K562 (cell line): Measurements from ENCODE around the gene SMAD5. TPM values are rescaled to one million over a fixed set of nuclear protein-coding genes. Genes with fewer than 3 reads are reported as not detected.

ENCODE experiments used
- ATAC-seq: fragments of 200-7000 bp; cut with Tn5 transposase; 3 replicates; pipeline ENCODE4 v1.9.1; 2020; ENCODE audit warnings: moderate library complexity
- BruUV-seq: library from RNA; stranded (reverse); fragments of 400-500 nt; replicated peaks from 2 replicates; lab custom pipeline; 2021; lab: Mats Ljungman, UMichigan
- CTCF ChIA-PET: fragments of 300-600 bp; formaldehyde crosslinking; extraction: SDS; loops from one replicate; lab custom pipeline; 2021; ENCODE audit warnings: low intra/inter-chr PET ratio; lab: Yijun Ruan, JAX
- POLR2A ChIA-PET: fragments of 300-600, 350-650 bp; sonication (Branson Sonifier 250); formaldehyde crosslinking; extraction: SDS; loops from one replicate; lab custom pipeline; 2021; ENCODE audit warnings: antibody characterized with exemption, inconsistent platforms; lab: Yijun Ruan, JAX
- DNase-seq, 4 experiments: peaks; one replicate each; pipeline versions ENCODE4 v3.0.0 to v3.0.0-alpha.2; 2011 to 2018; ENCODE audit warnings: low spot score in 3 of 4, mixed read lengths in 3 of 4; ENCODE audit errors: extremely low read depth in 1 of 4
- FAIRE-seq: peaks from 2 replicates; lab custom pipeline; 2011; peaks lifted over from hg19 to GRCh38; lab: Jason Lieb, UNC
- H2AFZ ChIP-seq: 2 replicates; pipeline ENCODE4 v1.6.0; 2011; ENCODE audit warnings: low read depth, low read length, control low read depth, inconsistent platforms
- H3K27ac ChIP-seq: fragments of 200-600 bp; 3 replicates; pipeline ENCODE4 v1.8.0; 2011; ENCODE audit warnings: low read depth, mild to moderate bottlenecking, control low read depth, inconsistent platforms, low read length, moderate library complexity, mixed read lengths; ENCODE audit errors: extremely low read depth
- H3K27me3 ChIP-seq, 2 experiments: fragments of 300-600 bp in 1 of 2; 2 replicates in 1 of 2; 3 replicates in 1 of 2; pipeline versions ENCODE4 v1.6.0 to v1.8.0; 2011; ENCODE audit warnings: inconsistent platforms in 2 of 2, low read length in 2 of 2, mild to moderate bottlenecking in 1 of 2, mixed read lengths in 1 of 2, moderate library complexity in 1 of 2; ENCODE audit not compliant: control insufficient read depth in 2 of 2, insufficient read depth in 2 of 2
- H3K36me3 ChIP-seq: fragments of 300-600 bp; 3 replicates; pipeline ENCODE4 v1.8.0; 2011; ENCODE audit warnings: mild to moderate bottlenecking, low read length, inconsistent platforms; ENCODE audit not compliant: control insufficient read depth, insufficient read depth
- H3K4me1 ChIP-seq, 2 experiments: fragments of 200-600 bp in 1 of 2; replicated peaks in 1 of 2; 2 replicates in 1 of 2; 3 replicates in 1 of 2; pipeline versions ENCODE4 v1.5.1 to v1.8.0; 2011; ENCODE audit warnings: inconsistent platforms in 2 of 2, low read length in 2 of 2, mild to moderate bottlenecking in 1 of 2, mixed read lengths in 1 of 2, moderate library complexity in 1 of 2; ENCODE audit not compliant: control insufficient read depth in 2 of 2, insufficient read depth in 2 of 2
- H3K4me2 ChIP-seq: 2 replicates; pipeline ENCODE4 v1.6.1; 2011; ENCODE audit warnings: low read length, control low read depth, inconsistent platforms, mixed read lengths; ENCODE audit not compliant: insufficient read depth
- H3K4me3 ChIP-seq: fragments of 200-600 bp; sonication (generic), shearing (Covaris generic); 2 replicates; pipeline ENCODE4 v1.5.1; 2016; ENCODE audit warnings: control low read depth, inconsistent platforms
- H3K79me2 ChIP-seq: fragments of 200-600 bp; 3 replicates; pipeline ENCODE4 v1.8.0; 2011; ENCODE audit warnings: low read length, inconsistent platforms; ENCODE audit not compliant: control insufficient read depth, insufficient read depth
- H3K9ac ChIP-seq, 2 experiments: 2 replicates each; pipeline versions ENCODE4 v1.6.0 to v1.6.1; 2011; ENCODE audit warnings: low read depth in 2 of 2, low read length in 2 of 2, control low read depth in 1 of 2, inconsistent platforms in 1 of 2, mild to moderate bottlenecking in 1 of 2, mixed read lengths in 1 of 2; ENCODE audit not compliant: insufficient read depth in 1 of 2
- H3K9me1 ChIP-seq: one replicate; pipeline ENCODE4 v1.6.0; 2011; ENCODE audit warnings: inconsistent platforms, mild to moderate bottlenecking, low read length, moderate library complexity; ENCODE audit not compliant: control insufficient read depth, insufficient read depth
- H3K9me3 ChIP-seq: replicated peaks from 2 replicates; pipeline ENCODE4 v1.5.1; 2011; ENCODE audit warnings: low read depth, low read length, inconsistent platforms; ENCODE audit not compliant: control insufficient read depth, insufficient read depth
- H4K20me1 ChIP-seq: replicated peaks from 2 replicates; pipeline ENCODE4 v1.6.1; 2011; ENCODE audit warnings: low read length, inconsistent platforms, mixed read lengths; ENCODE audit not compliant: control insufficient read depth, insufficient read depth
- BRD4 ChIP-seq: fragments of 200-600 bp; sonication (generic); IDR thresholded peaks from 2 replicates; pipeline ENCODE4 v1.6.1; 2017; ENCODE audit warnings: inconsistent platforms
- CBFB ChIP-seq: sonication (generic); formaldehyde crosslinking; IDR thresholded peaks from 2 replicates; pipeline ENCODE4 v1.4.0; 2020; ENCODE audit warnings: mild to moderate bottlenecking, missing genetic modification reagents
- JUND ChIP-seq, 2 experiments: IDR thresholded peaks; 2 replicates in 1 of 2; 3 replicates in 1 of 2; pipeline ENCODE4 v1.6.1; 2011; ENCODE audit warnings: borderline replicate concordance in 2 of 2, low read depth in 2 of 2, low read length in 2 of 2, improper control_type of control experiment in 1 of 2, missing biosample characterization in 1 of 2, missing genetic modification characterization in 1 of 2, missing genetic modification reagents in 1 of 2
- KLF10 ChIP-seq: fragments of 250-450 bp; sonication (Bioruptor Pico); IDR thresholded peaks from 2 replicates; pipeline ENCODE4 v1.6.1; 2021; ENCODE audit warnings: matching md5 sums
- MEF2A ChIP-seq: IDR thresholded peaks from 2 replicates; pipeline ENCODE4 v1.6.1; 2011; ENCODE audit warnings: low read depth, mild to moderate bottlenecking, low read length, moderate library complexity; ENCODE audit not compliant: control insufficient read depth
- MLX ChIP-seq, 2 experiments: fragments of 450-650 bp in 1 of 2; sonication (generic) in 1 of 2; formaldehyde crosslinking; conservative IDR thresholded peaks; 2 replicates each; pipeline versions ENCODE4 v1.4.0 to v1.8.1; 2020 to 2022; ENCODE audit warnings: mild to moderate bottlenecking in 1 of 2, missing genetic modification reagents in 1 of 2
- NFE2L1 ChIP-seq: fragments of 450-650 bp; IDR thresholded peaks from 2 replicates; pipeline ENCODE4 v1.6.1; 2016; ENCODE audit warnings: missing genetic modification characterization, low read depth, mild to moderate bottlenecking, missing compliant biosample characterization, moderate library complexity, borderline replicate concordance
- PHTF2 ChIP-seq: fragments of 250-450 bp; sonication (Bioruptor Pico); IDR thresholded peaks from 2 replicates; pipeline ENCODE4 v1.5.0; 2021; ENCODE audit warnings: mild to moderate bottlenecking
- PREB ChIP-seq: sonication (generic); formaldehyde crosslinking; IDR thresholded peaks from 2 replicates; pipeline ENCODE4 v1.8.1; 2023; ENCODE audit warnings: mild to moderate bottlenecking, missing genetic modification reagents
- PTTG1 ChIP-seq: fragments of 450-650 bp; IDR thresholded peaks from 2 replicates; pipeline ENCODE4 v1.6.1; 2016; ENCODE audit warnings: low read depth, mild to moderate bottlenecking, missing genetic modification characterization, missing compliant biosample characterization
- RCOR1 ChIP-seq, 2 experiments: IDR thresholded peaks; 2 replicates each; pipeline ENCODE4 v1.6.1; 2012; ENCODE audit warnings: low read depth in 2 of 2, low read length in 2 of 2, borderline replicate concordance in 1 of 2, improper control_type of control experiment in 1 of 2
- ZC3H4 ChIP-seq: sonication (generic); formaldehyde crosslinking; IDR thresholded peaks from 2 replicates; pipeline ENCODE4 v1.9.0; 2021; ENCODE audit warnings: missing genetic modification reagents, borderline replicate concordance
- ZNF449 ChIP-seq: fragments of 250-450 bp; sonication (Bioruptor Pico); IDR thresholded peaks from 2 replicates; pipeline ENCODE4 v1.8.0; 2022; ENCODE audit warnings: moderate library complexity, mild to moderate bottlenecking, inconsistent platforms
- WGBS: fragments of 100-300 bp; shearing (Covaris generic); methylation state at CpG from one replicate; pipeline ENCODE4 v1.1.6; 2016; ENCODE audit warnings: low coverage, mixed read lengths; ENCODE audit not compliant: insufficient coverage; ENCODE audit errors: missing lambda C conversion rate; 5-methylcytosine and 5-hydroxymethylcytosine counted together
- in situ Hi-C: fragments of 300-500 bp; cut with MboI; formaldehyde crosslinking; loops from 4 replicates; pipeline ENCODE4 v1.15.0; 2018; ENCODE audit warnings: inconsistent platforms, mixed read lengths
- intact Hi-C: fragments of 100-400 bp; cut with micrococcal nuclease; formaldehyde crosslinking; loops from 2 replicates; pipeline ENCODE4 v1.14.2; 2022
- polyA plus RNA-seq, 8 experiments: library from polyadenylated mRNA; depleted of rRNA in 4 of 8; stranded (reverse) in 5 of 8; unstranded in 3 of 8; fragments of >200 nt; fragmentation: Nextera tagmentation in 2 of 8; fragmentation: Illumina TruSeq in 1 of 8; extraction: Ambion mirVana in 2 of 8; extraction: Trizol in 1 of 8; gene quantifications; 2 replicates each; pipeline versions ENCODE4 v1.2.1 to v1.2.3, GENCODE V29; 2011 to 2014; ENCODE audit warnings: inconsistent platforms in 1 of 8, missing spikeins in 1 of 8
- total RNA-seq, 7 experiments: library from RNA; depleted of rRNA in 6 of 7; stranded (reverse); fragments of >200 nt in 6 of 7; fragmentation: Illumina TruSeq in 2 of 7; extraction: Trizol in 2 of 7; gene quantifications; 2 replicates each; pipeline versions ENCODE4 v1.2.1 to v1.2.3, GENCODE V29; 2011 to 2021; ENCODE audit warnings: low replicate concordance in 1 of 7

Gene SMAD5
- total and polyA plus RNA-seq, 9 of the 15 experiments (the other 6 are each of a cell fraction or from before 2014, with no cell fraction given): 12.4 to 53.9 (median 20.3) TPM

GRCh38 chr5:136108180-136108611, 24.4 kb upstream of the SMAD5 start (continued):
- no peak for TF ChIP-seq MEF2A

- Histone ChIP-seq H3K79me2 (no peaks in the 10 kb centered on the region), H3K9ac (no peak overlapping the region), H4K20me1 (no peaks in the 10 kb centered on the region), H3K9me1 (no peaks in the 10 kb centered on the region), H2AFZ (no peak overlapping the region), H3K36me3 (no peaks in the 10 kb centered on the region), H3K9me3 (no peaks in the 10 kb centered on the region), H3K27me3 (peaks cover 10 to 17% of the 10 kb centered on the region in 2 experiments; a peak in 3 of 5 replicates), H3K4me1 (no peaks in the 10 kb centered on the region; a peak in 2 of 5 replicates), H3K27ac (no peak overlapping the region), H3K4me3 (no peak overlapping the region), H3K4me2 (no peak overlapping the region)
- ChIA-PET CTCF (no interaction called here), POLR2A (interaction anchor here (0.6 to 1.1 kb wide), 2 partner anchors 31 to 156 kb away, joined by 3 read pairs; no protein-coding TSS in a partner anchor)
- intact Hi-C loops: no loop called here
- no peak for ATAC-seq
- in situ Hi-C loops: no loop called here
- no peak for FAIRE-seq
- DNase-seq: no peak
- TF ChIP-seq BRD4 (no peak), PREB (CRISPR knock-in tag) (no peak), RCOR1 (IDR thresholded peaks at IDR 0.05; ENCODE audit: borderline replicate concordance in 1 of 2, low read depth in 2 of 2, low read length in 2 of 2) (no peak), CBFB (CRISPR knock-in tag) (no peak), ZC3H4 (CRISPR knock-in tag) (no peak), PHTF2 (CRISPR knock-in tag) (no peak), MLX (CRISPR knock-in tag; conservative IDR thresholded peaks at IDR 0.05) (no peak), KLF10 (CRISPR knock-in tag) (no peak), PTTG1 (tag) (no peak), ZNF449 (CRISPR knock-in tag) (no peak), NFE2L1 (tag) (no peak), JUND (IDR thresholded peaks at IDR 0.05; ENCODE audit: borderline replicate concordance, low read depth, low read length) (no peak), JUND (tag; IDR thresholded peaks at IDR 0.05; ENCODE audit: borderline replicate concordance, low read depth, low read length) (no peak)
- no TSS peak for BruUV-seq
- 20% methylated on average over 1 of the region's 1 CpG for WGBS
These were observed 23.9 kb upstream of the SMAD5 start for GRCh38 chr5:136108766-136109165.
